Suppressor macrophage treated with lipopolysaccharide for 1 hour (primary cell): Measurements from ENCODE around the gene DLG2.
"Not testable (repeated sequence)": the region's sequence is repeated elsewhere in the genome, so short reads cannot be mapped to it uniquely, and the experiment has no call there.

Source experiments
- DNase-seq, 3 donors: peaks; one replicate each; pipeline ENCODE4 v3.0.0-alpha.2; 2020 to 2022

The DLG2 gene

DNA sequence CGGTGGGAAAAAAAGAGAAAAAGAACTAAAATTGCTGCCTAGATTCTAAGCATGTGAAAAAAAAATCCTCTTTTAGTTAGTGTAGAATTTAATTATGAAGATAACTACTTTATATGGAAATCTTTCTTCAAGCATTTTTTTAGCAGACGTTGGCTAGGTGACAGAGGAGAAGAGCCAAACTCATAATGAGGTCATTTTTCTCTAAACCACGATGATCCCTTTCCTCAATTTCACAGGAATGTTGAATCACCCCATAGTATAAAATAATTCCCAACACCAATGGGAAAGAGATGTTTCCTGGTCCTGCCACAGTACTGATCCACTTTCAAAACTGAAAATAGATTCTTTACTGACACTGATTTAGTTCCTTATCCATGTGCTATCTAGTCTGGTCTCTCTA lies 319.8 kb downstream of the DLG2 start:
- DNase-seq: no peak

DNA sequence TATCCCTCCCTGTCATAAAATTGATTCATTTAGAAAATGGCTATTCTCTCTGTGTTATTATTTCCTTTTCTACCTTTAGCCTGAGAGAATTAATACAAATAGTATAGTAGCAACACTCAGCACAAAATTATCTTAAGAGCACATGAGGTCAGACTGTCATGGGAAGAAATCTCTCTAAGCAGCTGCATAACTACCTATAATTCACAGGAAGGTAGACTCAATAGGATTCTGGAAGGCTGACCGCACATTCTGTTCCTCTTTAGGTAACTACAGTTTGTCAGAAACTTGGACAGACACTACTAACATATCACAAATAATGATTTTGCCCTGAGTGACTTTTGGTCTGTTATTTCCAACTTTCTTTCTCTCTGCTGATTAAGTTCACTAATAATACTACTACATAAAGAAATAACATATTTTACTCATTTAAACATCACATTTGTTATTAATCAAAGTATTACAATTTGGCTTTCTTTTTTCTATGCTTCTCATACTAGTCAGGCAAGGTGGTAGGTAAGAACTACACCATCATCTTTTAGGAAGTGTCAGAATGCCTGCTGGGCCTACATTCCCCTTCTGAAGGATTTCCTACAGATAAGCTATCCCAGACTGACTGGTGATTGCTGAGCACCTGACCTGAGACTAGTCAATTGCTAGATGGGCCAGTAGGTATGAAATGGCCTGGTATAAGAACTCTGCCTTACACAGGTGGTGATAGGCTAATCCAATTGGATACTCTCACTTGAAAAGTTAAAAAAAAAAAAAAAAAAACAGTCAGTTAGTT lies 325.1 kb downstream of the DLG2 start:
- no peak for DNase-seq

- DNase-seq: no peak
Observed at GRCh38 chr11:85299258-85299942, 327.7 kb downstream of the DLG2 start.

DNA sequence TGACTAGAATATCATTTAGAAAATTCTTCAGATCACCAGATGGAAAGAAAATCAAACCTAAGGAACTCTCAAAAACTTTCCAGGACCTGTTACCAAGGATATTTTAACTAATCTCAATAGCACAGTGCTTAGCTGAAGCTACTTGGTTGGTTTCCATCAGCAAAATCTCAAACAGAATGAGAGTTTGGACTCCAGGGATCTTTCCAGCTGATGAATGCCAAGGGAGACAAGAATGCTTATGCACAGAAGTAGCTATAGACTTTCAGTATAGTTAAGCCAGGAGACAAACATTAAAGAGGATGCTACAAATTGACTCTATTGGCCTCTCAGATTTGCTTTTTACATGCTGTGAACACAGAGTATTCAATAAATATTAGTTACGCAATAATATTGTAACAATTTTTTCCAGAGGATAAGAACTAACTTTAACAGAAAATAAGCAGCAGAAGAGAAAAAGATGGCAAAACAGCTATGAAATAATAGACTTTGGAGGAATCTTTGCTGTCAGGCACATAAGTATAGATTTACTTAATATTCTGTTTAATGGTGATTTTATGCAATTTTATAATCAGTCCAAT lies 331.4 kb downstream of the DLG2 start:
- no peak for DNase-seq

- DNase-seq: peak in 1 of 3 donors; percentile 7
Observed at GRCh38 chr11:85281550-85281949, 345.6 kb downstream of the DLG2 start.

DNA sequence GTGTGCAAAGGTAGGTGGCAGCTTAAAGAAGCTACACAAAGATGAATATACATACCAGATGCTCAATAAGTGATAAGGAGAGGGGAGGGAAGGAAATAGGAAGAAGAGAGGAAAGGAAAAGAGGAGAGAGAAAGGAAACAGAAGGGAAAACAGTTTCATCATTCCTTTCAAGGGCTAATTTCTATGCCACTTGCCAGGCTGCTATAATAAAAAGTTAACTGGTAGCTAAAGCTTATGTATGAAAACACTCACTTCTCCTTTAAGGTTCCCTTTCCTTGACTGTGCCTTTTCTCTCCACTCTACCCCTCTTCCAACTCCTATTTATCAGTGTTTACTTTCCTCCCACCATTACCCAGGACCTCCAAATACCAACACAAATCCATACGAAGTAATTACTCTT lies 347.9 kb downstream of the DLG2 start:
- no peak for DNase-seq

- DNase-seq: no peak
Observed at GRCh38 chr11:85277693-85278092, 349.5 kb downstream of the DLG2 start.

DNA sequence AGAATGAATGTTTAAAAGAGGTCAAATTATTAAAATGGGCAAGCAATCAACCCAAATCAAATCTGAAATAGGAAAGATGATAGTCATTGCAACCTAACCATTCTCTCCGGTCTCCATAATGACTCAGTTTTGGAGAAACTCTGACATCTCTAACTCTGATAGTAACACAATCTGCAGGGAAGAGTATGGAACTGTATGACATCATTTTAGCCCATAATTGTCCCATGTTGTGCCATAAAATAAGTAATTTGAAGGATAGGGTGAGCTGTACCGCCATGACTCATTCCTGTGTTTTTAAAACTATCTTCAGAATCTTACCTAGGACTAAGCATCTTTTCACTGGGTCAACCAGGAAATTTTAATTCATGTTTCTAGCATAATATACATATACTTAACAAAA lies 350.8 kb downstream of the DLG2 start:
- DNase-seq: no peak

DNA sequence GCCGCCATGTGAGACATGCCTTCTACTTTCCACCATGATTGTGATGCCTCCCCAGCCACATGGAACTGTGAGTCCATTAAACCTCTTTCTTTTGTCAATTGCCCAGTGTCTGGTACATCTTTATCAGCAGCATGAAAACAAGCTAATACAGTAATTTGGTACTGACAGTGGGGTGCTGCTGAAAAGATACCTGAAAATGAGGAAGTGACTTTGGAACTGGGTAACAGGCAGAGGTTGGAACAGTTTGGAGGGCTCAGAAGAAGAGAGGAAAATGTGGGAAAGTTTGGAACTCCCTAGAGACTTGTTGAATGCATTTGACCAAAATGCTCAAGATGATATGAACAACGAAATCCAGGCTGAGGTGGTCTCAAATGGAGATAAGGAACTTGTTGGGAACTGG lies 356.8 kb downstream of the DLG2 start:
- not testable (repeated sequence) for DNase-seq

DNA sequence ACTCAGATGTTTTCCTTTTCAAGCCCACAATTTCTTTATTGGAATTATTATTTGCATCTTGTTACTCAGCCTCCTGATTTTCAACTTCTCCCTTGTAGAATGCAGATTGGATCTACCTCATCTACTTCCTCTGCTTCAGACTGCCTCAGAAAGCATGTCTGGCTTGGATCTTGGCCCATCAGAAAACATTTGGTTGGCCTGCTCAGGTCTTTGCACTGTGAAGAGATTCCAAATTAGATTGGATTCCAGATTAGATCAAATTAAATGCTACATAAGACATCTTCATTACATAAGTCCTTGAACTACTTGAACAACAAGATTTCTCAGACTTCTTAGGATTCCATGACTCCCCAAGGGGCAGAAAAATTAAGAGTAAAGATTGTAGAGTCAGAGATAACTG lies 358.0 kb downstream of the DLG2 start:
- peak in 1 of 3 donors; percentile 4 for DNase-seq

DNA sequence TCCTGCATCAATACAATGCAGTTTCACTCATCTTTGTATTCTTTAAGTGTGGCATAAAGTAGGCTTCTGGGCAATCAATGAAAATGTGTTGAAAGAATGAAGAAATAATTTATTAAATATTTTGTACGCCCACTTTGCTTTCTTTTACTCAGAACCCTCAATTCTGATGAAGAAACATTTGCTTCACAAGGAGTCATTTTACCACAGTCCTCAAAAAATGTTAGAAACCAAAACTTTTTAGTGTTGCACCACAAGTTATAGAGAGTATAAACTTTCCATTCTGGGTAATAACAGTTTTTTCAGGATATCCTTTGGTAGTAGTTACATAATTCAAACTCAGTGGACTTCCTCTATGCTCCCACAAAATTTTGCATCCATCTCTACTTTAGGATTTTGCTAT lies 360.5 kb downstream of the DLG2 start:
- peak; percentile 22 to 51 (median 39) for DNase-seq

GRCh38 chr11:85263328-85263727 lies 363.8 kb downstream of the DLG2 start:
- no peak for DNase-seq

- peak in 1 of 3 donors; percentile 3 for DNase-seq
Observed at GRCh38 chr11:85257837-85258236, 369.3 kb downstream of the DLG2 start.

- no peak for DNase-seq
Observed at GRCh38 chr11:85256433-85256832, 370.7 kb downstream of the DLG2 start.

DNA sequence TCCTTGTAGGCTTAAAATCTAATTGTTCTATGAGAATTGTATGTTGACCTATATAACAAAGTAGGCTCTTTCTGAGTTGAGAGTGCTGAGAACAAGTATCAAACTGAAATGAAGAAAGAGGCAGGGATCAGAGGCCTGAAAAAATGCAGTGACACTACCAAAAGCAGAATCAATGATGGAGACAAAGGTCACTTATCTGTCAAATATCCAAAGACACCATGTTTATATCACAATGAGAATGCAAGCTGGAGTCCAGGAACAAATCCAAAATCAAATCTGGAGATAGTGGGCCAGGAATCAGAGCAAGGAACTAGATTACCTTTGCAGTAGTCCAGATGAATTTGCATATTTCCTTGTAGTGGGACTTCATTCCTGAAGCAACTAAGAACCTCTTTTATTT lies 377.7 kb downstream of the DLG2 start:
- DNase-seq: no peak

- no peak for DNase-seq
Observed at GRCh38 chr11:85247797-85248196, 379.3 kb downstream of the DLG2 start.

DNA sequence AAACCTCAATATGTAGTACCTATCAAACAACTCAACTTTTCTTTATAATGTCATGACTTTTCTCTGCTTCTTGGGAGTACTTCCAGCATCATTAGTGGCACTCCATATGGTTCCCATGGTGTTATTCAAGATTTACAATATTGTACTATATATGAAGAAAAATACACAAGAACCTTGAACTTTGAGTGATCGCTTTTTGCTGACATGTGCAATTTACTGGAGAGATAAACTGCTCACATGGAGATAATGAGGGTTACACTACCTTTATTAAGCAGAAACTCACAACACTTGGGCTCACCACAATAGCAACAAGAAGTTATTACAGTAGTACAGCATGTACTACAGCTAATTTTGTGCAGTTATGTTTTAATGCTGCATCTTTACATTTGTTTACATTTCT lies 388.2 kb downstream of the DLG2 start:
- no peak for DNase-seq

- not testable (repeated sequence) for DNase-seq
Observed at GRCh38 chr11:85238038-85238437, 389.1 kb downstream of the DLG2 start.

- DNase-seq: no peak
Observed at GRCh38 chr11:85236211-85236610, 390.9 kb downstream of the DLG2 start.

- no peak for DNase-seq
Observed at GRCh38 chr11:85232559-85232958, 394.6 kb downstream of the DLG2 start.

DNA sequence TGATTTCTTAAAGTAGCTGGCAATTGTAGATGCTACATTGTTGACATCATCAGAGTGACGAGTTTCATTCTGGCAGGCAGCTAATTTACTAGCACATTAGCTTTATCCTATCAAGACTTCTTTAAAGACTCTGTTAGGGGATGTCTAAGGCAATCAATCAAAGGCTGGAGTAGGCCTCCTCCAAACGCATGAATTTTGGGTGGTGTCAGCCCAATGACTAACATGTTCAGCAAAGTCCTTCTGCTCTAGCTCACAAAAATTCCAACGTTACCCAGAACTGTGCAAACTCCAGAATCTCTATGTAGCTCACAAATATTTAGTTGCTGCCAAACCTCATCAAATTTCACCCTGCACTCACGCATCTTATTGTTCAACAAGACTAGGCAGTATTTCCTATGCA lies 395.6 kb downstream of the DLG2 start:
- no peak for DNase-seq

GRCh38 chr11:85229723-85230122 lies 397.4 kb downstream of the DLG2 start:
- not testable (repeated sequence) for DNase-seq

- DNase-seq: no peak
Observed at GRCh38 chr11:85196968-85197367, 430.2 kb downstream of the DLG2 start.

- DNase-seq: no peak
Observed at GRCh38 chr11:85195934-85196333, 431.2 kb downstream of the DLG2 start.
